AG04449 (cell line): Measurements from ENCODE around the gene NOC2L.

Experiments used
- CTCF ChIA-PET: fragments of 350-600 bp; formaldehyde crosslinking; extraction: SDS; loops from one replicate; lab custom pipeline; 2021; ENCODE audit warnings: antibody characterized with exemption; lab: Yijun Ruan, JAX
- POLR2A ChIA-PET: fragments of 400-600, 350-600 bp; formaldehyde crosslinking; extraction: SDS; loops from one replicate; lab custom pipeline; 2020; ENCODE audit warnings: antibody characterized with exemption, inconsistent platforms; lab: Yijun Ruan, JAX
- DNase-seq: peaks from one replicate; pipeline ENCODE4 v3.0.0-alpha.2; 2010; ENCODE audit warnings: low read depth, low spot score
- H3K4me3 ChIP-seq: 2 replicates; pipeline ENCODE4 v1.5.1; 2011; ENCODE audit warnings: low read depth, mild to moderate bottlenecking, control low read depth, low read length
- TF ChIP-seq, protein P1 (sequence below): IDR thresholded peaks from one replicate; pipeline ENCODE4 v1.5.1; 2011; ENCODE audit warnings: mild to moderate bottlenecking, moderate library complexity, low read length, control low read depth, inconsistent platforms; ENCODE audit not compliant: insufficient read depth; ENCODE audit errors: missing control alignments

The NOC2L gene

DNA sequence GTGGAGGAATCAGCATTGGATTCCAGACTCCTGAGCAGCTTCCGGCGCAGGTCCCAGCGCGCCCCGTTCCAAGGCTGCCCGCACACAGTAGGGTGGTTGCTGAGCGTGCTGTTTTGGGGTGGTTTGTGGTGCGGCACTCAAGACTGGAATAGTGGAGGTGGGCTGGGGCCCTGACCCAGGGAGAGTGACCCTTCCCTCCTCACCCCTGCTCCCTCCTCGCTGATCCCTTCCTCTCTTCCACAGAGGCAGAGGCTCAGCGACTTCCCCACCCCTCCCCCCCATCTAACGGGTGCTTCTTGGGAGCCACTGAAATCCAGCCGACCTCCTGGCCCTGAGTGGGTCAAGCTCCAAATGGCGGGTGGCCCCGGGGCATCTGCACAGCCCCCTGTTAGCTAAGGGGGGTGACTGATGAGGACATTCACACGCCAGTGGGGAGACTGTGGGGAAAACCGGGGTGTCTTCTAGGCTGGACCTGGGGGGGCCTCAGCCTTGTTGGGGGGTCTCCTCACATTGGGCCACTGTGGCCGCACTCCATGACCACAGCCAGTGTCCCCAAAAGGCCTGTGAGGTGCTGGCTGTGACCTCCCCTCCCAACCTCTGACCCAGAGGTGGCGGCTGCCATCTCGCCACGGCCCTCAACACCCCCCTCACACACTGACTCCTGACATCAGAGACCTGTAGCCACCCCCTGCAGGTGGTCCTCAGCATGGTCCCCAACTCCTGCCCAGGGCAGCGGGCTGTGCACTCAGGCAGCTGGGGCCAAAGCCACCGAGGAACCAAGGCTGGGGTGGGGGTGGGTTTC is 44.8 kb upstream of the NOC2L start:
- TF ChIP-seq, protein P1, sequence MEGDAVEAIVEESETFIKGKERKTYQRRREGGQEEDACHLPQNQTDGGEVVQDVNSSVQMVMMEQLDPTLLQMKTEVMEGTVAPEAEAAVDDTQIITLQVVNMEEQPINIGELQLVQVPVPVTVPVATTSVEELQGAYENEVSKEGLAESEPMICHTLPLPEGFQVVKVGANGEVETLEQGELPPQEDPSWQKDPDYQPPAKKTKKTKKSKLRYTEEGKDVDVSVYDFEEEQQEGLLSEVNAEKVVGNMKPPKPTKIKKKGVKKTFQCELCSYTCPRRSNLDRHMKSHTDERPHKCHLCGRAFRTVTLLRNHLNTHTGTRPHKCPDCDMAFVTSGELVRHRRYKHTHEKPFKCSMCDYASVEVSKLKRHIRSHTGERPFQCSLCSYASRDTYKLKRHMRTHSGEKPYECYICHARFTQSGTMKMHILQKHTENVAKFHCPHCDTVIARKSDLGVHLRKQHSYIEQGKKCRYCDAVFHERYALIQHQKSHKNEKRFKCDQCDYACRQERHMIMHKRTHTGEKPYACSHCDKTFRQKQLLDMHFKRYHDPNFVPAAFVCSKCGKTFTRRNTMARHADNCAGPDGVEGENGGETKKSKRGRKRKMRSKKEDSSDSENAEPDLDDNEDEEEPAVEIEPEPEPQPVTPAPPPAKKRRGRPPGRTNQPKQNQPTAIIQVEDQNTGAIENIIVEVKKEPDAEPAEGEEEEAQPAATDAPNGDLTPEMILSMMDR, result no peak

DNA sequence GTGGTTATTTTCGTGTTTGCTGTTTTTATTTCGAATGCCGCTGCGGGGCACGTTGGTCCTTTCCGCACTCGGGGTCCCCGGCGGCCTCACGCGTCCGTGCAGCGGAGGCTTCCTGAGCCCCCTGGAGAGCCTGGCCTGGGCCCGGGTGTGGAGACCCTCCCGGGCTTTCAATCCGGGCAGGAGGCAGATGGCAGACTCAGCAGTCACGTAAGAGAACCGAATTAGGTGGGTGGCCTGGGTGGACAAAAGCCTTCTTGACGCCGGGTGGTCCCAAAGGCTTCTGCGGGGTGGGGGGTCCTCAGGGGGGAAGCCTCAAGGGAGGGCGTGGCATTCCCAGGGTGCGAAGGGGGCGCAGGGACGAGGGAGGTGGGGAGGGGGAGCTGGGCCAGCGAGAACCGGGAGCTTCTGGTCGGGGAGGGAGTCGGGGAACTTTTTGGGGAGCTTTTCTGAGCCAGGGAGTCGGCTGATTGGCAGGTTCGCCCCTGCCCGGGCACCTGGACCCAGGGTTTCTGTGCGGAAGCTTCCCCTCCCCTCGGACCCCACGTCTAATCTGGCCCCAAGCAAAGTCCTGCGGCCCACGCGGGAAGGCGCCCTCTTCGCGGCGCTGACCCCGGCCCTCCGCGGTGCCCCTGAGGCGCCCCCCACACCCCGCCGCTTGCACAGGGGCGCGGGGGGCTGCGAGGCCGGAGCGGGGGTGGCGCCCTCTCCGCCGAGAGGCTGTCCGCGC is 42.2 kb upstream of the NOC2L start:
- H3K4me3 ChIP-seq, result peak overlapping the region; percentile 73
- TF ChIP-seq, protein P1, result no peak
- ChIA-PET POLR2A (interaction anchor here (0.9 kb wide), 1 partner anchor 12 kb away, joined by 3 read pairs; the partner anchor contains the start of gene ISG15), CTCF (interaction anchor here (0.7 to 9.5 kb wide), 12 partner anchors 8 to 370 kb away, joined by 3 to 111 read pairs (median 8); partner anchors contain the start of genes ISG15 and PERM1)
- no peak for DNase-seq

More for the DNA sequence above, 44.8 kb upstream of the NOC2L start:
- no peak overlapping the region for H3K4me3 ChIP-seq
- ChIA-PET POLR2A (no interaction called here), CTCF (interaction anchor here (0.6 to 9.5 kb wide), 7 partner anchors 9 to 253 kb away, joined by 3 to 111 read pairs (median 5); partner anchors contain the start of genes ISG15 and PERM1)
- DNase-seq, result no peak

DNA sequence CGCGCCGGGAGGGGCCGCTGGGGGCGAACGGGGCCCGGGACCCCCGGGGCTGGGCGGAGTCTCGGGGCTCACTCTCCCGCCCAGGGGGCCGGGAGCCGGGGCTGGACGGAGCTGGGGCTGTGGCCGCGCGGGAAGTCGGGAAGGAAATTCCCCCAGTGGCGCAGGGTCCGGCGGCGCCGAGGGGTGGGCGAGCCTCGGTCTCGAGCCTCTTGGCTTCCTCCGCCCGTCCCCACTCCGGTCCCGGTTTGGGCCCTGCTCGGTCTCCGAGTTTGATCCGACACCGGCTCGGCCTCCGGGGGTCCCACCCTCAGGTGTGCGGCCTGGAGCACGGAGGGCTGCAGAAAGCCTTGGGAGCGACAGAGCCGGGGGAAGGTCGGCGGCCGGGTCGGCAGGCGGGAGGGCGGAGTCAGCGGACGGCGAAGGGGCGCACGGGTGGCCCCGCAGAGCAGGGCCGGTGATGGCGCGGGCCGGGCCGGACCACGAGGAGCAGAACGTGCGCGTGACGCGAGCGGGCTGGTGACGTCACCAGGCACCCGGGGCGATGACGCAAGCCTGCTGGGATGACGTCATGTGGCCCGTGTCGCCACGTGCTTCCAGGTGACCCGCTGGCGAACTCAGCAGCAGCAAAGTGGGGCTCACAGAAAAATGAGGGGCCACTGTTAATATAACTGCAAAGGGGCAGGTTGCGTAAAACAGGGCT is 41.5 kb upstream of the NOC2L start:
- POLR2A ChIA-PET, result interaction anchor here (1.4 kb wide), 1 partner anchor 13 kb away, joined by 9 read pairs; the partner anchor contains the start of gene ISG15
- CTCF ChIA-PET, result interaction anchor here (0.7 to 9.5 kb wide), 7 partner anchors 8 to 95 kb away, joined by 3 to 111 read pairs (median 11); partner anchors contain the start of genes ISG15 and PERM1
- H3K4me3 ChIP-seq, result peak overlapping the region; percentile 73
- DNase-seq, result peak; percentile 44
- TF ChIP-seq, protein P1, result no peak

DNA sequence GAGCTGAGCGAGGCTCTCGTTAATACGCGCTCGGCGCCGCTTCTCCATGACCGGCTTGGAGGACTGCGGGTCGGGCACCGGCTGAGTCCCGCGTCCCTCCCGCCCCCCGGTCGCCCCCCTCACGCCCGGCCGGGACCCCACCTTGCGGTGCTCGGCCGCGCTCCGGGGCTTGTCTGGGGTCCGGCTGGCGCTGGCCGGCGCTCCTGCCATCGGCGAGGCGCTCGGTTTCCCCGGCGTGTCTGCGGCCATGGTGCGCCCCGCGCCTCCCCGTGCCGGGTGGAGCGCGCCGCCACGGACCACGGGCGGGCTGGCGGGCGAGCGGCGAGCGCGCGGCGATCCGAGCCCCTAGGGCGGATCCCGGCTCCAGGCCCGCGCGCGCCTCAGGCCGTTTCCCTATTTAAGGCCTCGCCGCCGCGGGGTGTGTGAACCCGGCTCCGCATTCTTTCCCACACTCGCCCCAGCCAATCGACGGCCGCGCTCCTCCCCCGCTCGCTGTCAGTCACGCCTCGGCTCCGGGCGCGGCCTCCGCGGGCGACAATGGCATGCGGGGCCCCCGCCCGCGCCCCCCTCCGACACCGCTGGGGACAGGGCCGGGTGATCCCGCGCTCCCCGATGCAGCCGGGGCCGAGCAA is 40.8 kb upstream of the NOC2L start, which contains the start of gene HES4:
TSS of gene HES4 (minus strand) at position 373 of the 632 bp plus-strand sequence. CDS start at position 249, 124 bp downstream.
- ChIA-PET CTCF (interaction anchor here (3.1 to 9.5 kb wide), 2 partner anchors 17 to 23 kb away, joined by 20 to 101 read pairs; partner anchors contain the start of gene PERM1), POLR2A (interaction anchor here (1.4 kb wide), 1 partner anchor 14 kb away, joined by 9 read pairs; the partner anchor contains the start of gene ISG15)
- H3K4me3 ChIP-seq, result peak within 1 kb of the TSS; percentile 73
- DNase-seq, result peak; percentile 51
- TF ChIP-seq, protein P1, result no peak

DNA sequence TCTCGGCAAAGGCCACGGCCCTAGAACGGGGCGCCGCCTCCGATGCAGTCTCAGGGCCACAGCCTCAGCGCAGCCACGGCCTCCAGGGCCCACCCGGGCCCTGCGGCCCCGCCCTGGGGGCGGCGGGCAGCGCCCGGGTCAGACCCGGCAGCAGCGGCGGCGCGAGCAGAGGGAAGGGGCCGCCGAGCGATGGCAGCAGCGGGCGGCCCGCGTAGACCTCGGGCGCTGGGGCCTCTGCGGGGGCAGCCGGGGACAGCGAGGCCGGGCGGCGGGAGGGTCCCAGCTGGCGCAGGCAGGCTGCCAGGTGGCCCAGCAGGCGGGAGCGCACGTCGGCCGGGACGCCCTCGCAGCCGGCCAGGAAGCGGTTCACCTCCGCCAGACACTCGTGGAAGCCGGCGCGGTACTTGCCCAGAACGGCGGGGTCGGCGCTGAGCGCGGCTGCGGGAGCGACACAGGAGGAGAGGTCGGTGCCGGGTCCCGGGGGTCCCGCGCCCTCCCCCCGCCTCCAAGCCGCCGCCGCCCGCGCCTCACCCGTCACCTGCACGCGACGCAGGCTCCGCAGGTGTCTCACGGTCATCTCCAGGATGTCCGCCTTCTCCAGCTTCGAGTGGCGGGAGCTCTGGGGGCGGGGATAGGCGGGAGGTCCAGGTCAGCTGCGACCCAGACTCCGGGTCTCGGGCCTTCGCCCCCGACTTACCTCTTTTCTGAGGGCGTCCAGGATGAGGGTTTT is 40.1 kb upstream of the NOC2L start:
- ChIA-PET CTCF (interaction anchor here (9.5 kb wide), 1 partner anchor 16 kb away, joined by 101 read pairs; the partner anchor contains the start of gene PERM1), POLR2A (interaction anchor here (1.4 kb wide), 1 partner anchor 15 kb away, joined by 9 read pairs; the partner anchor contains the start of gene ISG15)
- no peak for DNase-seq
- H3K4me3 ChIP-seq, result peak overlapping the region; percentile 73
- TF ChIP-seq, protein P1, result peak; percentile 6
